Activated CD4-positive, alpha-beta T cell treated with anti-CD3 and anti-CD28 coated beads for 24 hours (primary cell): ENCODE measurements around the gene FAM98B.

ENCODE experiments used
- DNase-seq, 2 donors: peaks; one replicate each; pipeline ENCODE4 v3.0.0-alpha.2; 2020; ENCODE audit warnings: low read depth in 2 of 2

Gene FAM98B

DNA sequence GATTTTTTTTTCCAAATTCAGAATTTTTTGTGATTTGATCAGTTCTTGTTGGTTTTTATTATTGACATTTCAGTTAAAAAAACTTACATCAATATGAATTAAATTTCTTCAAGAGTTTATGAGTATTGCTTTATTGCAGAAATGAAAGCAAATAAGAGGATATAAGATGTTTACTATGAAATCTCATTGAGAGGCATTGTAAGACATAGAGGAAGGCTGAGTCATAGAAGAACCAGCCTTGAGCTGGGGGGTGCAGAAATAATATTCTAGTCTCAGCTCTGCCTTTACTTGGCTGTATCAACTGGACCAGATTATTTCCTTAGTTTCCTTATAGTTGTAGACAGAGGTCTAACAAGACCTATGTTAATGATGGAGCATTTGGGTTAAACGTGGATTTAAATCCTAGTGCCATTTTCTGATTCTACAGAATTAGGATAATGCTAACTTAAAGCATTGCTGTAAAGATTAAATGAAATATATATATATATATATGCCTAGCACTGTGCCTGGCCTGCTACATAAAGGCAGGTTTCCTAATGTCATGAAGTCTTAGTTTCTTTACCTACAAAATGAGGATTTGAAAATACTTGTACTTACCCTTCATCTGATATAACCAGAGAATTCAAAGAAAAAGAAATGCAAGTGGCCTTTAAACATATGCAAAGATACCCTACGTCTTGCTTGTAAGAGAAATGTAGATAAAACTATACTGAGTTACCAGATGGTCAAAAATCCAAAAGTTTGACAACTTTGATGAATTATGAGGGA is 7.3 kb downstream of the FAM98B start:
- DNase-seq = no peak

DNA sequence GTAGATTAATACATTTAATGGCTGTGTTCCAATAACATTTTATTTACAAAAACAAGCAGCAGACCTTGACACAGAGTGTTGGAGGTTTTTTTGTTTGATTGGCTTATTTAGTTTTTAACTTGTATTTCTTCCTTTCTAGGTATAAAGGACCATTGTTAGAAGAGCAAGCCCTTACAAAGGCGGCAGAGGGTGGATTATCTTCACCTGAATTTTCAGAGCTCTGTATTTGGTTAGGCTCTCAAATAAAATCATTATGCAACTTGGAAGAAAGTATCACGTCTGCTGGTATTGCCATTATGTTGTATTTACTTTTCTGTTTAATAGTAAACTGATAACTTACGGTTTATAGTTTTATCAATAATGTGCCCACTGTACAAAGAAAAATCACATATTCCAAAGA is 10.0 kb downstream of the FAM98B start:
- DNase-seq = no peak

DNA sequence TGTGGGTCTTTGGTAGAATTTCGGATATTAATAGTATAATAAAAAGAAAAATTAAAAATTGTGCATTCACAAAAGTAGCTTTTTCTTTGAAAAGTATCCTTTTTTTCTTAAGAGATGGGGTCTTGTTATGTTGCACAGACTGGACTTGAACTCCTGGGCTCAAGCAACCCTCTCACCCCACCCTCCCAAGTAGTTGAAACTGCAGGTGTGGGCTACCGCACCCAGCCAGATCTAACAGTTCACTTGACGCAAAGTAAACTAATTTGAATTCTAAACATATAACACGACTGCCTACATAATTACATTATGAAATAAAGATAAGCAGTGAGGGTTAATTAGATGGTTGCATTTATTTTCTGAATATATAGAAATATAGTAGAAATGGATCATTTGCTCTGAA is 10.7 kb downstream of the FAM98B start:
- DNase-seq = no peak

DNA sequence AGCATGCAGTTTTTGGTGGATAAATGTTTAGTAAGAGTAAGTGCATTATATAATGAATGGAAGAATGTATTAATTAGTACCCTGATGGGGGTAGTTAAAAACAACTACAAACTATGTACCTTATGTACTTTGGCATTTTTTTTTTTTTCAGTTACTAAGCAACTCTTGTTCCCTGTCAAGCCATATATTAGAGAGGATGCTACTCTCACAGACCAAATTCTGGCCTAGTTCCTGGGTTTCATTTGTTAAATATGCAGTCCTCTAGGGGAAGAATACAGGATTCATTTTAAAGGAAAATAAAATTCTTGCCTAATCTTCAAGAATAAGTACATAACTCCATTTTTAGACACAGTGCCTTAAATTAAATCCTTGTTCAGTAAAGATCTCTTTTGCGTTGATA is 16.9 kb downstream of the FAM98B start:
- no peak for DNase-seq

DNA sequence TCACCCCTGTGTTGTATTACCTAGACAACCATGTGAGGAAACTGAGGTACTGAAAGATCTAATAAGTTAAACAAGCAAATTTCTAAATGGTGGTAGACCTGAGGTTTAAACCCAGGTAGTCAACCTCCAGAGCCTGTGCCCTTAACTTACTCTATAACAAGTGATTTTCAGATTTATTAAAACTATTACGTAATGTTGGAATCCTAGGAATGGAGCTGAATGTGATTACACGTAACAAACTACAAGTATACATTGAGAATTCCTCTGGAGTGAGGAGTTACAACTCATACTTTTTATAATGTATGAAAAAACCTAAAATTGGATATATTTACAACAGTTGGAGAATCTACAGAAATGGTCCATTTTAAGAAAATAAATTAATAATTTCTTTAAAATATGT is 18.0 kb downstream of the FAM98B start:
- DNase-seq = no peak

DNA sequence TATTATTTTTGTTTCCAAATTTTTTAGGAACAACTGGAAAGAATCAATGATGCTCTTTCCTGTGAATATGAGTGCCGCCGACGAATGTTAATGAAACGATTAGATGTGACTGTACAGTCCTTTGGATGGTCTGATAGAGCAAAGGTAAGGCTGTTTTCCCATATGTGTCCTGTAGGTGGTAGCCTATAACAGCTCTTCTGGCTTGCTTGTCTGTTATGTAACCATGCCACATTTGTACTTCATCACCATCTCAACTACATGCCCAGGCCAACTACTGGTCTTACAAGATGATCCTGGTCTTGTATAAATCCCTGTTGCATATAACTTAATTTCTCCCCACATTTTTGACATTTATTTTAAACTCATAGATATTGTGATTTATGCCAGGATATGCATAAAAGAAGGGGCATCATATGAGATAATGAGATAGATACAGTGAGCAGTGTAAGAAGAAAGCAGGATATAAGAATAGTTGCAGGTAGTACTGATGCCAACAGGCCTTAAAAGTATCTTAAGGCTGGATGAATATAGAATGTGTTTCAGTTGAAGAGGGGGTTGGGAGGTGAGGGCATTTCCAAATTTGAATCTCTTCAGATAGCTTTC is 20.3 kb downstream of the FAM98B start:
- DNase-seq = peak in 1 of 2 donors; percentile 21

DNA sequence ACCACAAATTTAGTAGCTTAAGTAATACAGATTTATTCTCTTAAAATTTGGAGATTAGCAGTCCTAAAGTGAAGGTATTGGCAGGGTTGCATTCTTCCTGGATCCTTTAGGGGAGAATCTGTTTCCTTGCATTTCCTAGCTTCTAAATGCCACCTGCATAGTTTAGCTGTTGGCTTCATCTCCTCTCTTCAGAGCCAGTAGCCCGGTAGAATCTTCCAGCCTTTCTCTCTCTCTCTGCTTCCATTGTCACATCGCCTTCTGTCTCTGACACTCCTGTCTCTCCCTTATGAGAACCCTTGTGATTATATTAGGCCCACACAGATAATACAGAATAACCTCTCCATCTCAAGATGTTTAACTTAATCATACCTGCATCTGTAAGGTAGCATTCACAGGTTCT is 21.4 kb downstream of the FAM98B start:
- no peak for DNase-seq

DNA sequence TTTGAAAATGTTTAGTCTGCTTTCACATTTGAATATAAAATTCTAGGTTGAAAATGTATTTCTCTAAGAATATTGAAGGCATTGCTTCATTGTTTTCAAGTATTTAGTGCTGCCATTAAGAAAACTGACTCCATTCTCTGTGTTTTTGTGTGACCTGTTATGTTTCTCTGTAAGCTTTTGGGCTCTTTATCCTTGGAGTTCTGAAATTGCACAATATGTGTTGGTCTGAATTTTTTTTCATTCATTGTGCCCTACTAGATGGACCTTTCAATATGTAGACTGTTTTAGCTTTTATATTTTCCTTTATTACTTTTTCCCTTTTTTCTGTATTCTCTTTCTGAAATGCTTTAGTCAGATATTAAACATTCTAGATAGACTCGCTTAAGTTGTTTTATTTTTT is 22.2 kb downstream of the FAM98B start:
- DNase-seq = no peak

DNA sequence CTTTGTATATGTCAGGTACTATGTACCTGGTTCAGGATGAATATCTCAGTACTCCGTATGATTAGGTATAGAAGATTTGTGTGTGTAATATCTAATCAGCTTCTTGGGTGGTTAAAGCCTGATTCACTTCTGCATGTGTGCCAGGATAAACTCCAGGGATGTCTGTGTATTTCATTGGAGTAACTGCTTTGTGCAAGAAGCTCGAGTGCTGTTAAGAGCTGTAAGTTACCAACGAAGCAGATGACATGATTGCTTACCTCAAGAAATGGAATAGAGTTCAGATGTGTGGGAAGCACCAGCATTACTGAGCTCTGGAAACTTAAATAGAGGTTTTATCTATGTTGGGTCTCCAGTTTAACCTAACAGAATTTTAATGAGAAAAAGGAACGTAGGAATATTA is 23.7 kb downstream of the FAM98B start:
- no peak for DNase-seq

DNA sequence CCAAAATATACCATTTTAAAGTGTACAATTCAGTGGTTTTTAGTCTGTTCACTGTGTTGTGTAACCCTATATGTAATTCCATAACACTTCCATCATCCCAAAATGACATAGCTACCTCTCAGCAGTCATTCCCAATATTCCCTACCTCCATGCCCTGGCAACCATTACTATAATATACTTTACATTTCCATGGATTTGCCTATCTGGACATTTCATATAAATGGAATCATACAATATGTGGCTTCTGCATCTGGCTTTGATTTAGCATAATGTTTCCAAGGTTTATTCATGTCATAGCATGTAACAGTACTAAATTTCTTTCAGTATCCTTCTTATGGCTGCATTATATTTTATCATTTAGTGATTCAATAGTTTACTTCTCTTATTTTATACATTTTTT is 25.3 kb downstream of the FAM98B start:
- no peak for DNase-seq

DNA sequence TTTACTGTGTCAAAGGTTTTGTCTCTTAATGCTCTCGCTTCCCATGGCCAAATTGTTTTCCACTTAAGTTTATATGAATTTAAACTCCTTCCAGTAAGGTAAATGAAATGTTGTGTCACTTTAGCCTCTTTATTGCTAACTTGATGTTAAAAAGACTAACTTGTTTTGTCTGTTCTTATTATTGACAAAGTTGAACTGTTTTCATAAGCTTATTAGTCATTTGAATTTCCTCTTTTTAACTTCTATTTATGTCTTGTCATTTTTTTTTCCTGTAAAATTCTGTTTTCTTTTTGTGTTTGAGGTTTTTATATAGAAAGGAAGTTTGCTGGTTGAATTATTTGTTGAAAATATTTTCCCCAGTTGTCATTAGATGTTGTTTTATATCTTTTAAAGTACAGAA is 25.8 kb downstream of the FAM98B start:
- no peak for DNase-seq

DNA sequence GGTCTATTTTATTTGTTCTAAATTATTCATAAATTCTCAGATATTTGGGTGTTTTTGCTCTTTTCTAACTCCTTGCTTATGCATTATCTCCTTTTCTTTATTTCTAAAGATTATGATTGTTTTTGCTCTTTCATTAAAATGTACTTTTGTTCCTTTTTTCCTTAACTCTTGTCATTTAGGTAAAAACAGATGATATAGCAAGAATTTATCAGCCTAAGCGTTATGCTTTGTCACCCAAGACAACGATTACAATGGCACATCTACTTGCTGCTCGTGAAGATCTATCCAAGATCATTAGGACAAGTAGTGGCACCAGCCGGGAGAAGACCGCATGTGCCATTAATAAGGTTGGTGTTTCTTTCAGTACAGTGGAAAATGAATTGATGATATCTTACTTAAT is 27.2 kb downstream of the FAM98B start:
- DNase-seq = no peak

DNA sequence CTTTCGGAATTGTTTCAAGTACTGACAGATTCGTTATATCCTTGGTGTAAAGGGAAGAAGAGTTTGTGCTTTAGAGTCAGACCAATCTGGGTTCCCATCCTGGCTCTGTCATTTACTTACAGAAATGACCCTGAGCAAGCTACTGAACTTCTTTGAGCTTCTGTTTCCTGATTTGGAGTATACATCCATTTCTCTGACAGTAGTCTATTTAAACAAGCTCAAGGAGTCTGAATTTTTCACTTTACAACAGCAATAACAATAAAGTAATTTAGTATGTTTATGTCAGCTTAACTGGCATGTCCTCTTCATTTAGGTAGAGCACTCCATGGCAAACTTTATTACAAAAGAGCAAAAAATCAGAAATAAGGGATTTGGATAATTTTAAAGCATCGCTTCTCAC is 27.8 kb downstream of the FAM98B start:
- no peak for DNase-seq

DNA sequence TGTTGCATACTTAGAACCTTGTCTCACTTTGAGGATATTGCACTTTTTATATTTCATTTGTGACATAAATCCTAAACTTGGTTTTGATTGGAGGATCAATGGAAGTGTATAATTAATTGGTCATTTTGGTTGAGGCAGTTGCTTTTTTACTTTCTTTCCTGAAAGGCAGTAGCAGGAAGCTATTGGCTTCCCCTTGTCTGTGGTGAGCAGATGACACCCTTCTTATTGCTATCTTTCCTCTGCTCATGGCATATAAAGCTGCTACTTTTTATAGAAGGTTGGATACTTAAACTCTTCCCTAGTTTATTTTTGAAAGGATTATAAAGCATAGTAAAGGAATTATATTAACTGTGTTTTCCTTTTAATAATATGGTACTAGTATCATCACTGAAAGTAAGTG is 28.6 kb downstream of the FAM98B start:
- DNase-seq = no peak

DNA sequence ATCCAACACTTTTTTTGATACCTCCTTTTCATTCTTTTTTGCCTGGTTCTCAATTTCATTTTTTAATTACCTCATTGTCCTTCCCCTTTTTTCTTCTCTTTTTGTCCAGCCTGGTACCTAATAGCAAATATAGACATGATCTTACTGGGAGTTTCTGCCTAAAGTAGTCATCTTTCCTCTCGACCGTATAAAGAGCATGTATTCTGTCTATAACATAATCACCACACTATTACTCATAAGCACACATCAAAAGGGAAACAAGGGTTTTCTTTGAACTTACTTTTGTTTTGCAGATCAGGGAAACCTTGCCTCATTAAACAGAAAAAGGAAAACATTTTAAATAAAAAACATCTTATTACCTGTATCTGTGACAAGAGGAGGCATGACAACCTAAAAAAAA is 33.0 kb downstream of the FAM98B start:
- DNase-seq = no peak

DNA sequence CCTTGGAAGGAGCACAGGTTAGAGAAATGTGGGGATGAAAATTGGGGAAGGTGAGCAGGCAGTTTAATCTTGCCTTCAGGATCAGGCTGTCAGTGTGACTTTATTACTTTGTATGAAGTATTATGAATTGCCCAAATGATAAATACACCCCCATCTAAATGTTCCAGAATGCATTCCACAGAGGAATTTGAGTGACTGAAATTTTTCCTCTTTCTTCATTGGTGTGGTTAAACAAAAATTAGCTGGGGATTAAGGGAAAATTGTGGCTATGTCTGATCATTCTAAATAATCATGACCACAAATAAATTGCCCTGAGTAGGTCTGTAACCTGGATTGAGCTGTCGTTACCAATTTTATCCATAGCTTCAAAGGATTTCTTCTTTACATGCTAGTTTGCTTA is 33.5 kb downstream of the FAM98B start:
- DNase-seq = no peak

DNA sequence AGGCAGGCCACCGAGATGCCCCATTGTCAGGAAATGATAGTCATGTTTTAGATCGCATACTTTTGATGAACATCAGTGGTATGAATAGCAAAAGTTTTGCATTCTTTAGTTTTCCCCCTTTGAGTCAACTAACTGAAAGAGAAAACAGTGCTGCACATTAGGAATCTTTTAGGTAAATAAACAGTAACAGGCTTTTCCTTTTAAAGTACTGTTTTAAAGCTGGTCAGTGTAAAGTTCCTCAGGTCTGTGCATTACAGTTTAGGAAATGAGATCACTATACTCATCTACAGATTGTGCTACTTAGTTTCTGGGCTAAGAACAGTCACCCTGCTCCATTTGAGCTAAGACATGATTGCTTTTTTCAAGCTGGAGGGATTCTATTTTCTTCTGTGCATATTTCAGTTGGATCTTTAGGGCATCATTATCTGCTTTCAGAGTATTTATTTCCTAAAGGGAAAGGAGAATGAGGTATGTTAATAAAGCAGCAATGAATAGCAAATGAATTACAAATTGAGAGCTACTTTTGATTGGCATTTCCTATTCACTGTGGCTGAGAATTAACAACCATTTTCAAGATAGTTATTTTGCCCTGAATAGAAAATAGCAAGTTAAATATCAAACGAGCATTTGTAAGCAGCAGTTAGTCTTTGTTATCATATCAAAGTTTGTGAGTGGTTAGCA is 36.5 kb downstream of the FAM98B start:
- no peak for DNase-seq

DNA sequence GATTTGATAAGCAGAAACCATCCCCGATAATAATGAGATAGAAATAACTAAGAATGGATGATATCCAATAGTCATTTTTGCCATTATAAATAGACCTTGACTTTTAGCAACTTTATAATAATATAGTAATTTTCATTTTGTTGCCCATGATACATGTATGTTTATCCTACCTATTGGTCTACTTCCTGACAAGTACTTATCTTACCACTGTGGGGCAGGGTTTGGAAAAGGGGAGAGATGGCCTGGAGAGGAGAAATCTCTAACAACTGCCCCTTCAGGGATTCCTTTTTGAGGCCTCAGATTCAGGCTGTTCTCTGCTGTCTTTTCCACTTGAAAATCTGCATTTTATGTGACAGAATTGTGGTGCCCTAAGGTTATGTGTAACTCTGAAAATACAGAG is 42.2 kb downstream of the FAM98B start:
- no peak for DNase-seq

DNA sequence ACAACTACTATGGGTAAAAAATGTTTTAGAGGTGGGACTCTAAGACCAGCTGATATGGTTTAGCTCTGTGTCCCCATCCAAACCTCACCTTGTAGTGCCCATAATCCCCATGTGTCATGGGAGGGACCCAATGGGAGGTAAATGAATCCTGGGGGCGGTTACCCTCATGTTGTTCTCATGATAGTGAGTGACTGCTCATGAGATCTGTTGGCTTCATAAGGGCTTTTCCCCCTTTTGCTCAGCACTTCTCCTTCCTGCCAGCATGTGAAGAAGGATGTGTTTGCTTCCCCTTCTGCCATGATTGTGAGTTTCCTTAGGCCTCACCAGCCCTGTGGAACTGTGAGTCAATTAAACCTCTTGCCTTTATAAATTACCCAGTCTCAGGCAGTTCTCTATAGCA is 45.7 kb downstream of the FAM98B start:
- DNase-seq = no peak

DNA sequence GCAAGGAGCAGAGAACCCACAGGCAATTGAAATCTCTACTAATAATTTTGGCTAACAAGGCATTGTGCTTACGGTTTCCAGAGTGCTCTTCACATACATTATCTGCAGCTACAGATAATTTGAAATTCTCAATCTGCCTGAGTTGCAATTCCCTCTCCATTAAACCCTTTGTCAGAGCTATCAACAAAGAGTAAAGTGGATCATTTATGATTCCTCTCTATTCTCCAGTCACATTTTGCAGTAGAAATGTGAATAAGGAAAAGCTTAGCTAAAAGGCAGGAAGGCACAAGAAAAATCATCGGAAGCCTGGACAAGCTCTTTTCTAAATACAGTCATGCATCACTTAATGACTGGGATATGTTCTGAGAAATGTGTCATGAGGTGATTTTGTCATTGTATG is 49.6 kb downstream of the FAM98B start:
- DNase-seq = no peak

DNA sequence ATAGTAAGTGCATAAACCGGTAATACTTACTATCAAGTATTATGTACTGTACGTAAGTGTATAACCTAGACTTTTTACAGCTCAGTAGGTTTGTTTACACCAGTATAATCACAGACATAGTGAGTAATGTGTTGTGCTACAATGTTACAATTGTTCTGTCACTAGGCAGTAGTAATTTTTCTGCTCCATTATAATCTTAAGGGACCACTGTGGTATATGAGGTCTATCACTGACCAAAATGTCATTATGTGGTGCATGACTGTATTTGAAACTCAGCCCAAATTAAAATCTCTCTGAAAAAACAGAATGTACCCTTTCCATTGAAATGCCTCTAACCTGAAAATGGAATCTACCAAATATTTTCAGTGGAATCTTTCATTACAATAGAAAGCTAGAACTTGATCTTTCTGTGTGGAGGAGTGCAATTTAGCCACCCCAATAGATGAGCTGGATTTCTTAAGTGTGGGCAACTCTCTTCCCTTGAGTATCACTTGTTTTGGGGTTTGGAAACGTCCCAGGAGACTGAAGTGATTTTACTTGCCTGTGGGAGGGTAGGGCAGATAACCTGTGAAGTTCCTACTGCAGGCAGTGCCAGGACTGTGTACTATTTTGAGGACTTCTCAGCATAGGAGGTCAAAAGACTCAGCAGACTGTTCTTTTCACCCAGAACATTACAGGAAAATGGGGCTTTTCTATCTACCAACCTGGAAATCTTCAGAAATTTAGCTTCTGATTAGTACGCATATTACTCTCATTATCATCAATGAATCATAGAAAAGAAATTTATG is 50.9 kb downstream of the FAM98B start:
- no peak for DNase-seq

DNA sequence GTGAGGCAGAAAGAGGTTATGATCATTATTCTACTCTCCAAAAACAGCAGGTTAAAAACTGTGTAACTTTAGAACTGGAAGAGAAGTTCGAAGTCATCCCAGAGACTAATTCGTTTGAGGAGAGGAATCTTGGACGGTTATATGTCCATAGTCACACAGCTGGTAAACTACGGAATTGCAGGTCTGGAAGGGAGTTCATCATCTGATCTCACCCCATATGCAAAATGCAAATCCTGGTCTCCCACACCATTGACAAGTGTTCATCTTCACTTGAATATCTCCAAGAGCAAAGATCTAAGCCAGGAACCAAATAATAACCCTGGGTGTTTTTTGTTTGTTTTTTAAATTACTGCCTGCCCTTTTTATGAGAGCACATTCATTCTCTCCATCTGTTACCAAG is 53.1 kb downstream of the FAM98B start:
- no peak for DNase-seq

DNA sequence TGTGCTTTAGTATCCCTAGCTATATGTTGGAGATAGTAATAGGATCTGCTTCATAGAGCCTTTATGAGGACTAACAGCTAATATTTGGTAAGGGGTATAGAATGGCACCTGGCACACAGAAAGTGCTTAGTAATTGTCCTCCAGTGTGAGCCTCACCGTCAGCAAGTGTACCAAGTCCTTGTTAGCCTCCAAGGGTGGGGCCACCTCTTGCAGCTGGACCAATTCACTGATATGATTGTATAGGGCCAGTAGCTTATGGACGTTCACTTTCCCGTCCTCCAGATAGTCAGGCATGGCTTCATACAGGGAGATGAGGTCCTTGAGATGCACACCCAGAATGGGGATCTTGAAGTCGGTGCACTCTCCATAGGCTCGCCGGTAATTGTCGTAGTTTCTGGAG is 53.6 kb downstream of the FAM98B start:
- no peak for DNase-seq
